ENCODE data around the gene RYK. TPM values are rescaled to one million over a fixed set of nuclear protein-coding genes. Genes with fewer than 3 reads are reported as not detected.

RYK gene
- polyA plus RNA-seq, 3 donors from 2014 or later, result 2.2 to 12.7 (median 6.5) TPM

DNA sequence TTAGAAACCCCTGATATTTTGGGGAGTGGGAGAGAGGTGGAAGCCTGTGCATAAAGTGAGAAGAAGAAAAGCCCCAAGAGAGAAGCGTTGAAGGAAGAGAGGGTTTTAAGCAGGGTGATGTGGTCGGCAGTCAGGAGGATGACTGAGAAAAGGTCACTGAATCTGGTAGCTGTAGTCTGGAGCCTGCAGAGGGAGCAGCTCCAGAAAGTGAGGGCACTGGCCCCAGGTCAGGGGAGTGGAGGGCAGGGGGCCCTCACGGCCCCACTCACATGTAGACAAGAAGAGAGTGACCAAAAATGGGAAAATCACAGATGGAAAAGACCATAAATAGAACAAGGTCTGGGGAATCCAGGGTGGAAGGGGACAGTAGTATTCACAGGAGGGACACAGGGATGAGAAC, 105.5 kb downstream of the RYK start:
- Mint-ChIP-seq H3K4me1 (peaks cover 5 to 17% of the 10 kb centered on the region in 2 donors), H3K36me3 (peaks cover 10 to 18% (median 15%) of the 10 kb centered on the region in 3 donors), H3K9me3 (peaks cover 0 to 8% (median 0%) of the 10 kb centered on the region in 6 donors), H3K4me3 (no peak overlapping the region), H3K27ac (peak overlapping the region in 2 of 6 donors; percentile 21 to 31), H3K27me3 (ENCODE audit: low read depth in 3 of 3) (peaks cover 0 to 2% (median 2%) of the 10 kb centered on the region in 3 donors)
- no peak for DNase-seq

DNA sequence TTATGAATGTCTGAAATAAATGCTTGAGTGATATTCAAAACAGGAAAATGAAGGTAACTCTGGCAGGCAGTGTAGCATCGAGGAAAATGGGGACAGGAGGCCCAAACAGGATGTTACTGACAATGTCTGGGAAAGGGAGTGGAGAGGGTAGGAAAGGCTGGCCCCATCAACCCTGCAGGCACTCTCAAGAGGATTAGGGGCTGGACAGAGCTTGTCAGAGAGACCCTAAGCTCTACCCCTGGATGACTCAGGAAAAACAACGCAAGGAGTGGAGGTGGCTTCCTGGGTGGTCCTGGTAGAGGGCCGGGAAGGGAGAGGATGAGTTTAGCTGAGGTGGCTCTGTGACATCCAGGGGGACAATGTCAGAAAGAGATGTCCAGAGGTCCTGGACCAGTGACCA, 106.0 kb downstream of the RYK start:
- DNase-seq, result no peak
- Mint-ChIP-seq H3K9me3 (peaks cover 0 to 8% (median 0%) of the 10 kb centered on the region in 6 donors), H3K36me3 (peaks cover 11 to 18% (median 16%) of the 10 kb centered on the region in 3 donors), H3K4me1 (peaks cover 5 to 17% of the 10 kb centered on the region in 2 donors), H3K27ac (peak overlapping the region in 1 of 6 donors; percentile 13), H3K27me3 (ENCODE audit: low read depth in 3 of 3) (peaks cover 0 to 2% (median 2%) of the 10 kb centered on the region in 3 donors), H3K4me3 (no peak overlapping the region)

DNA sequence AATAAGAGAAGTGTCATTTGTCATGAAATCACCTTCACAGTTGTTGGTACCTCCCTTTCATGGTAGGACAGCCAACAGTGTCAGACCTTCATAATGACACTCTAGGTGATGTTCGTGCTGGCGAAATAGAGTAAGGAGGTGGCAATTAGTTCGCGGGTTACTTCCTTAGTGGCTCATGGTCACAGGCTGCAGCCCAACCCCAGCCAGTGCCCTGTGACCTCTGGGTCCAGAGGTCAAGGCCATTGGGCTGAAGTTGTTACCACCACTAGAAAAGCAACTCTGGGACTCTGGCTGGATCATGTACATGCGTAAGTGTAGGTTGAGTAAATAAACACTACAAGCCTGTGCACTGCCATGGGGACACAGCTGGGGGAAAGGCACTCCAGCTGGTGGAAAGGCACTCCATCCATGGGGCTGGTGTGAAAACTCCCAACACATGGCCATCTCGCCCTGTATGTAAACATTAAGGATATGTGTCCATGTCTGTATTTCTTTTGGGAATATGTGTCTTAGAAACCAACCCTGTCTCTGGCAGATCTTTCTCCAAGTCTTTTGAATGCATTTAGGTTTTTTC, 106.7 kb downstream of the RYK start:
- H3K27me3 Mint-ChIP-seq (ENCODE audit: low read depth in 3 of 3), result peaks cover 0 to 4% (median 2%) of the 10 kb centered on the region in 3 donors
- H3K36me3 Mint-ChIP-seq, result peaks cover 15 to 22% (median 20%) of the 10 kb centered on the region in 3 donors
- no peak overlapping the region for H3K27ac Mint-ChIP-seq
- no peak overlapping the region for H3K4me3 Mint-ChIP-seq
- H3K4me1 Mint-ChIP-seq, result peaks cover 5 to 17% of the 10 kb centered on the region in 2 donors
- DNase-seq, result no peak
- H3K9me3 Mint-ChIP-seq, result peaks cover 0 to 8% (median 0%) of the 10 kb centered on the region in 6 donors

DNA sequence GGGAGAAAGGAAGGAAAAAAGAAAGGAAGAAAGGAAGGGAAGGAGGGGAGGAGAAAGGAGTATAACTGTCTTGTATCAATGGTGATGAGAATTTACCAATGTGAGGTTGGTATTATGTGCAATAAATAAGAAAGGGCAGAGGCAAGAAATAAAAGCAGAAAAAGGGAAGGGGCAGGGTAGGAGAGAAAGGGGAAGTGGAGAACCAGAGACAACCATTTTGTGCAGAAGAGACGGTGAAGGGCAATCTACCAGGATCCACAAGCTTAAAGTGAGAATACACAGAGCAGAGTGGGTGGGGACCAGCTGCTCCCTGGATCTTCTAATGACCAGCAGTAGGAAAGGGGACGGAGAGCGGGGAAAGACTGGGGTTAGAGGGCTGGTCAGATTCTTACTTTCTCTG, 114.1 kb downstream of the RYK start:
- Mint-ChIP-seq H3K4me1 (no peaks in the 10 kb centered on the region), H3K27me3 (ENCODE audit: low read depth in 3 of 3) (peaks cover 0 to 2% (median 2%) of the 10 kb centered on the region in 3 donors), H3K27ac (no peak overlapping the region), H3K36me3 (peaks cover 18 to 27% (median 26%) of the 10 kb centered on the region in 3 donors), H3K4me3 (no peak overlapping the region), H3K9me3 (peaks cover 0 to 11% (median 2%) of the 10 kb centered on the region in 6 donors)
- no peak for DNase-seq

- H3K4me1 Mint-ChIP-seq, result no peaks in the 10 kb centered on the region
- no peak overlapping the region for H3K4me3 Mint-ChIP-seq
- DNase-seq, result no peak
- peaks cover 0 to 6% (median 0%) of the 10 kb centered on the region in 3 donors for H3K27me3 Mint-ChIP-seq (ENCODE audit: low read depth in 3 of 3)
- peaks cover 17 to 27% (median 23%) of the 10 kb centered on the region in 3 donors for H3K36me3 Mint-ChIP-seq
- no peak overlapping the region for H3K27ac Mint-ChIP-seq
- H3K9me3 Mint-ChIP-seq, result peaks cover 6 to 13% (median 10%) of the 10 kb centered on the region in 6 donors
These were observed 115.8 kb downstream of the RYK start for GRCh38 chr3:134134698-134135415.

DNA sequence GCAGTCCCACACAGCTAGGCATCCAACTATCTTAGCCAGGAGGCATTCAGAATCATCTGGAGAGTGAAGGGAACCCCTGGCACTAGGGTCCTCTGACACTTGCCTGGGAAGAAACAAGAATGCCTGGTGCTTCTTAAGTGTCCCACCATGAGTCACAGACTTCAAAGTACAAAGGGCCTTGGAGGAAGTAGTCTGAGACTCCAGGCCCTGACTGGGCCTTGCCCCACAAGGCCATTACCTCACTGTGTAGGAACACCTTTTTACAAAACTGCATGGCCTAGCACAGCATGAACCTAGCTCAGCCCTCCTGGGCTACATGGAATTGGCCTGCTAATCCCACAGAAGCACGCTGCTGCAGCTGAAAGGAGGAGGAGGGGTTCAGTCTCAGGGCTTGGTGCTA, 116.4 kb downstream of the RYK start:
- H3K36me3 Mint-ChIP-seq, result peaks cover 12 to 25% (median 18%) of the 10 kb centered on the region in 3 donors
- no peak for DNase-seq
- H3K27ac Mint-ChIP-seq, result no peak overlapping the region
- peaks cover 6 to 13% (median 10%) of the 10 kb centered on the region in 6 donors for H3K9me3 Mint-ChIP-seq
- H3K4me1 Mint-ChIP-seq, result no peaks in the 10 kb centered on the region
- H3K27me3 Mint-ChIP-seq (ENCODE audit: low read depth in 3 of 3), result peaks cover 0 to 6% (median 0%) of the 10 kb centered on the region in 3 donors
- no peak overlapping the region for H3K4me3 Mint-ChIP-seq

DNA sequence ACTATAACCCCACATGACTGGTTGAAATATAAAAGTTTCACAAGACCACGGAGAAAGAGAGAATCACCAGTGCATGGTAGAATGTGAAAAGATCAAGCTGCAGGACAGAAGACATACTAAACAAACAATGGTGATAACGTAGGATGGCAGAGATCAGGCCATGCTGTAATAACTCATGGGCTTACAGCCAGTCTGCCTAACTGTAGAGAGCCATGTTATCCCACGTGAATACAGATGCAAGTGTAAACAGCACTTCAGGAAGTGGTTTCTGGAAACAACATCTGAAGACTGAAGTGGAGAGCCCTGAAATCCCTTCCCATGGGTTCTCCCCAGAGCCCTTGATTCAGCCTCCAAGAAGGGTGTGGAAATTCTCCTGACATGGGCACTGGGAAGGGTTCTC, 117.7 kb downstream of the RYK start:
- no peak overlapping the region for H3K27ac Mint-ChIP-seq
- peaks cover 6 to 13% (median 10%) of the 10 kb centered on the region in 6 donors for H3K9me3 Mint-ChIP-seq
- H3K36me3 Mint-ChIP-seq, result peaks cover 12 to 23% (median 19%) of the 10 kb centered on the region in 3 donors
- peaks cover 0 to 4% (median 0%) of the 10 kb centered on the region in 3 donors for H3K27me3 Mint-ChIP-seq (ENCODE audit: low read depth in 3 of 3)
- no peak for DNase-seq
- no peaks in the 10 kb centered on the region for H3K4me1 Mint-ChIP-seq
- no peak overlapping the region for H3K4me3 Mint-ChIP-seq

GRCh38 chr3:134126153-134126552, 124.5 kb downstream of the RYK start:
- DNase-seq, result no peak
- H3K27me3 Mint-ChIP-seq (ENCODE audit: low read depth in 3 of 3), result peaks cover 0 to 4% (median 2%) of the 10 kb centered on the region in 3 donors
- no peak overlapping the region for H3K27ac Mint-ChIP-seq
- H3K4me1 Mint-ChIP-seq, result peaks cover 4 to 6% of the 10 kb centered on the region in 2 donors
- H3K36me3 Mint-ChIP-seq, result peaks cover 17 to 29% (median 24%) of the 10 kb centered on the region in 3 donors
- H3K4me3 Mint-ChIP-seq, result no peak overlapping the region
- H3K9me3 Mint-ChIP-seq, result peaks cover 17 to 33% (median 24%) of the 10 kb centered on the region in 6 donors

- peaks cover 2 to 14% (median 8%) of the 10 kb centered on the region in 3 donors for H3K36me3 Mint-ChIP-seq
These were observed 135.9 kb downstream of the RYK start for GRCh38 chr3:134114726-134115125.

DNA sequence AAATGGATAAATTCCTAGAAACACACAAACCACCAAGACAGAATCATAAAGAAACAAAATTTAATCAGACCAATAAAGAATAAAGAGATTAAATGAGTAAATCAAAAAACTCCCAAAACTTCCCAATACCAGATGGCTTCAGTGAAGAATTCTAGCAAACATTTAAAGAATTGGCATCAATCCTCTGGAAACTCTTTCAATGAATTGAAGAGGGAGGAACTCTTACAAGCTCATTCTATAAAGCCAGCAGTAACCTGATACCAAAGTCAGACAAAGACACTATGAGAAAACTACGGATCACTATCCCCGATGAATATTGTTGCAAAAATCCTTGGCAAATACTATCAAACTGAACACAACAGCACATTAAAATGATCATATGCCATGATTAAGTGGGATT, 139.0 kb downstream of the RYK start:
- H3K9me3 Mint-ChIP-seq, result peaks cover 0 to 15% (median 6%) of the 10 kb centered on the region in 6 donors
- H3K4me3 Mint-ChIP-seq, result no peak overlapping the region
- H3K4me1 Mint-ChIP-seq, result no peaks in the 10 kb centered on the region
- no peak overlapping the region for H3K27ac Mint-ChIP-seq
- DNase-seq, result no peak
- H3K27me3 Mint-ChIP-seq (ENCODE audit: low read depth in 3 of 3), result peaks cover 2 to 10% (median 6%) of the 10 kb centered on the region in 3 donors
- H3K36me3 Mint-ChIP-seq, result peaks cover 0 to 24% (median 4%) of the 10 kb centered on the region in 3 donors

More at GRCh38 chr3:134114726-134115125, 135.9 kb downstream of the RYK start:
- Mint-ChIP-seq H3K27ac (no peak overlapping the region), H3K27me3 (ENCODE audit: low read depth in 3 of 3) (peaks cover 0 to 11% (median 4%) of the 10 kb centered on the region in 3 donors), H3K4me3 (no peak overlapping the region), H3K4me1 (no peaks in the 10 kb centered on the region), H3K9me3 (peaks cover 16 to 38% (median 28%) of the 10 kb centered on the region in 6 donors)
- no peak for DNase-seq

GRCh38 chr3:134110963-134111362, 139.7 kb downstream of the RYK start:
- Mint-ChIP-seq H3K27me3 (ENCODE audit: low read depth in 3 of 3) (peaks cover 2 to 11% (median 6%) of the 10 kb centered on the region in 3 donors), H3K4me3 (no peak overlapping the region)
- DNase-seq, result no peak

More at GRCh38 chr3:134110963-134111362, 139.7 kb downstream of the RYK start:
- Mint-ChIP-seq H3K9me3 (peaks cover 0 to 15% (median 6%) of the 10 kb centered on the region in 6 donors), H3K27ac (no peak overlapping the region), H3K36me3 (peaks cover 0 to 24% (median 4%) of the 10 kb centered on the region in 3 donors), H3K4me1 (no peaks in the 10 kb centered on the region)
